Activated CD4-positive, alpha-beta T cell treated with anti-CD3 and anti-CD28 coated beads for 36 hours (primary cell): ENCODE data around the gene COPG2. TPM values are rescaled to one million over a fixed set of nuclear protein-coding genes. Genes with fewer than 3 reads are reported as not detected.

Experiments used
- ATAC-seq: fragments of 200-7000 bp; cut with Tn5 transposase; one replicate; pipeline ENCODE4 v1.10.0; 2021; ENCODE audit warnings: mild to moderate bottlenecking, moderate library complexity
- CTCF ChIA-PET: fragments of 350-600 bp; sonication (Branson Sonifier 250); formaldehyde crosslinking; loops from one replicate; lab custom pipeline; 2021; ENCODE audit warnings: antibody characterized with exemption; lab: Charles Lee
- POLR2A ChIA-PET: fragments of 350-600 bp; sonication (Branson Sonifier 250); formaldehyde crosslinking; loops from one replicate; lab custom pipeline; 2021; ENCODE audit warnings: antibody characterized with exemption, inconsistent platforms; lab: Charles Lee
- DNase-seq: peaks from one replicate; pipeline ENCODE4 v3.0.0-alpha.2; 2020
- H3K27ac Mint-ChIP-seq: one replicate; pipeline ENCODE4 v1.8.0; 2021; ENCODE audit warnings: mixed read lengths
- H3K27me3 Mint-ChIP-seq: one replicate; pipeline ENCODE4 v1.8.0; 2021; ENCODE audit warnings: mixed read lengths
- H3K36me3 Mint-ChIP-seq: one replicate; pipeline ENCODE4 v1.8.0; 2021; ENCODE audit warnings: low read depth, mixed read lengths
- H3K4me1 Mint-ChIP-seq: one replicate; pipeline ENCODE4 v1.8.0; 2021; ENCODE audit warnings: mixed read lengths
- H3K4me3 Mint-ChIP-seq: one replicate; pipeline ENCODE4 v1.8.0; 2021; ENCODE audit warnings: mild to moderate bottlenecking, moderate library complexity, mixed read lengths
- H3K9me3 Mint-ChIP-seq: one replicate; pipeline ENCODE4 v1.8.0; 2021; ENCODE audit warnings: low read depth, mixed read lengths
- intact Hi-C, 2 experiments: fragments of 100-400 bp; cut with DNase I in 1 of 2; cut with micrococcal nuclease in 1 of 2; formaldehyde crosslinking; loops; one replicate each; pipeline versions ENCODE4 v1.14.2 to v1.15.1; 2022 to 2024; cut with DNase I, micrococcal nuclease
- total RNA-seq, 2 experiments: library from RNA; stranded (reverse); gene quantifications; one replicate each; pipeline ENCODE4 v1.2.3, GENCODE V29; 2021

COPG2 gene
- total RNA-seq, 2 experiments from 2014 or later, result 23.5 to 25.9 TPM

DNA sequence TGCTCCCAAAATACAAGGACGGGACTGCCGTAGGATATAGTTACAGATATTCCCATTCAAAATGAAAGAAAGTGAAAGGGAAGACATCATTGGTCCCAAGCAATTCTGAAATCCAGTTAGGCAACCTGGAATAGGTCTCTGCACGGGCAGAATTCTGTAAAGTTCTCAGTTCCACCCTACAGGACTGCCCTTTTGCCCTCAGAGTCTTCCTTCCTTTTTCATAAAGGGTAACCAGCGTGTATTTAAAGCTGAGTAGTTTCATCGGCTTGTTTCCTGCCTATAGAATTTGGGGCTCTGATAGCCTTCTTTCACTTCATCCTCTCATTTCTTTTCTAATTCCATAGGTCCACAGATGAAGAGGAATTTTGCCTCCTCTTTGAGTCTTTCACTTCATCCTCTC, 20.0 kb downstream of the COPG2 start:
- H3K4me3 Mint-ChIP-seq, result peak overlapping the region; percentile 32
- no peaks in the 10 kb centered on the region for H3K27me3 Mint-ChIP-seq
- DNase-seq, result no peak
- H3K9me3 Mint-ChIP-seq, result peaks cover 13% of the 10 kb centered on the region
- intact Hi-C loops, result loop anchor here (2.0 to 10.0 kb wide), 8 partner anchors 208 to 536 kb away; partner anchors contain the start of gene CEP41 (in 1 of the 2)
- ATAC-seq, result peak; percentile 13
- H3K36me3 Mint-ChIP-seq, result peaks cover 55% of the 10 kb centered on the region
- H3K27ac Mint-ChIP-seq, result peak overlapping the region; percentile 87
- POLR2A ChIA-PET, result no interaction called here
- CTCF ChIA-PET, result no interaction called here
- peaks cover 27% of the 10 kb centered on the region for H3K4me1 Mint-ChIP-seq

DNA sequence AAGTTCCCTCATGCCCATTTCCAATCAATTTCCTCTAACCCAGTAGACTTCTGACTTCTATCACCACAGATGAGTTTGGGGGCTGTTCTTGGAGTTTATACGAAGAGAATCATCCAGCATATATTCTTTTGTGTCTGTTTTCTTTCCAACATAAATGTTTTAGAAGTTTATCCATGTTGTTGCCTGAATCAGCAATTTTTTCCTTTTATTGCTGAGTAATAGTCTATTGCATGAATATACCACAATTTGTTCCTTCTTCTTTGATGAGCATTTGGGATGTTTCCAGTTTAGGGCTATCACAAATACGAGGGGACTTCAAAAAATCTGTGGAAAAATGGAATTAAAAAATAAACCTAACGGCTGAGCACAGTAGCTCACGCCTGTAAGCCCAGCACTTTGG, 26.2 kb downstream of the COPG2 start:
- no peak for DNase-seq
- no peak for ATAC-seq
- H3K9me3 Mint-ChIP-seq, result peaks cover 10% of the 10 kb centered on the region
- peaks cover 17% of the 10 kb centered on the region for H3K4me1 Mint-ChIP-seq
- ChIA-PET POLR2A (no interaction called here), CTCF (no interaction called here)
- no peak overlapping the region for H3K4me3 Mint-ChIP-seq
- H3K36me3 Mint-ChIP-seq, result peaks cover 61% of the 10 kb centered on the region
- no peaks in the 10 kb centered on the region for H3K27me3 Mint-ChIP-seq
- intact Hi-C loops, result loop anchor here in 1 of 2 experiments (10.0 kb wide), 2 partner anchors 462 to 542 kb away; no protein-coding TSS in a partner anchor
- peak overlapping the region; percentile 2 for H3K27ac Mint-ChIP-seq

DNA sequence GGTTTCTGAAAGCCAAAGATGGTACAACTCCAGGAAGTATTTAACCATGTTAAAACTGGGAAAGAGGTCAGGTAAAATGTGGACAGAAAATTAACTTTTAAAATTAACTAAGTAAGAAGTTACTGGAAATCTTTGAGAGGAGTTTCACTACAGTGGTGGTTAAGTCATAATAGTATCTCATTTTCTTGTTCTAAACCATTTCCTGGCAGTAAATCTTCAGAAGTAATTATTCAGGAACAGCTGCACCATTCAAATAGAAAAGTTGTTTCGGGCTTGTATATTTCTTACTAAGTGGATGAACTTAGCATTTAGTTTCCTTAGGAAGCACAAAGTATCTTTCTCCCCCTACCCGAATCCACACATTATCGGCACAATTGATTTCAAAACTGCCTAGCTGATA, 27.1 kb downstream of the COPG2 start:
- ChIA-PET POLR2A (interaction anchor here (0.7 kb wide), 1 partner anchor 37 kb away, joined by 3 read pairs; no protein-coding TSS in a partner anchor), CTCF (no interaction called here)
- H3K27ac Mint-ChIP-seq, result peak overlapping the region; percentile 72
- H3K4me1 Mint-ChIP-seq, result peaks cover 17% of the 10 kb centered on the region
- H3K9me3 Mint-ChIP-seq, result peaks cover 13% of the 10 kb centered on the region
- no peak for DNase-seq
- no peaks in the 10 kb centered on the region for H3K27me3 Mint-ChIP-seq
- H3K4me3 Mint-ChIP-seq, result no peak overlapping the region
- ATAC-seq, result peak; percentile 86
- H3K36me3 Mint-ChIP-seq, result peaks cover 55% of the 10 kb centered on the region
- intact Hi-C loops, result loop anchor here (1.0 to 10.0 kb wide), 3 partner anchors 8 to 543 kb away; no protein-coding TSS in a partner anchor

DNA sequence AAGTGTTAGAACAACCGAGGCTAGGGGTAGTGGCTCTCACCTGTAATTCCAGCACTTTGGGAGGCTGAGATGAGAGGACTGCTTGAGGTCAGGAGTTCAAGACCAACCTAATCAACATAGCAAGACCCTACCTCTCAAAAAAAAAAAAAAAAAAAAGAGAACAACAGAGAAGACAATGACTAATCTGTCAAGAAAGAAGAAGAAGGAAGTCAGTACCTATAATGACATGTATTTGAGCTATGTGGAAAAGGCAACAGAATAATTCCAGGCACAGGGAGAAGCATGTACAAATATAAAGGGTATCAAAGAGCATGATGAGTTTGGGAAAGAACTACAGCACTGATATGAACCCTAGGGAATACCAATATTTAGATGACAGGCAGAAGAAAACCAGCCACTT, 27.5 kb downstream of the COPG2 start:
- ChIA-PET CTCF (no interaction called here), POLR2A (interaction anchor here (0.7 kb wide), 1 partner anchor 36 kb away, joined by 3 read pairs; no protein-coding TSS in a partner anchor)
- H3K27ac Mint-ChIP-seq, result peak overlapping the region; percentile 72
- intact Hi-C loops, result loop anchor here (1.0 to 10.0 kb wide), 3 partner anchors 8 to 544 kb away; no protein-coding TSS in a partner anchor
- ATAC-seq (peak; percentile 51), DNase-seq (no peak)
- peaks cover 51% of the 10 kb centered on the region for H3K36me3 Mint-ChIP-seq
- H3K4me3 Mint-ChIP-seq, result no peak overlapping the region
- no peaks in the 10 kb centered on the region for H3K27me3 Mint-ChIP-seq
- H3K9me3 Mint-ChIP-seq, result peaks cover 12% of the 10 kb centered on the region
- H3K4me1 Mint-ChIP-seq, result peaks cover 17% of the 10 kb centered on the region

GRCh38 chr7:130639388-130639787, 29.2 kb downstream of the COPG2 start:
- H3K36me3 Mint-ChIP-seq, result peaks cover 38% of the 10 kb centered on the region

DNA sequence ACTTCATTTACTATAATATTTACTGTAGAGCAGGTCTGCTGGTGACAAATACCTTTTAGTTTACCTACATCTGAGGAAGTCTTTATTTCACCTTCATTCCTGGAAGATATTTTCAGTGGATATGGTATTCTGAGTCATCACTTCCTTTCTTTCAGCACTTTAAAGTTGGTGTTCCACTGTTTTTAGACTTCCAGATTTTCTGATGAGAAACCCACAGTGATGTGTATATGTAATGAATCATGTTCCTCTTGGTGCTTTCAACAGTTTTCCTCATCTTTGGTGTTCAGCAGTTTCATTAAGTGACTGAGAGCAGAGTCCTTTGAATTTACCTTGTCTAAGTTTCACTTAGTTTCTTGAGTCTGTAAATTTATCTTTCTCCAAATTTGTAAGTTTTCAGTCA, 36.4 kb downstream of the COPG2 start:
- intact Hi-C loops, result no loop called here
- H3K4me3 Mint-ChIP-seq, result no peak overlapping the region
- CTCF ChIA-PET, result no interaction called here

More at GRCh38 chr7:130639388-130639787, 29.2 kb downstream of the COPG2 start:
- CTCF ChIA-PET, result no interaction called here
- no peak overlapping the region for H3K27ac Mint-ChIP-seq
- no peaks in the 10 kb centered on the region for H3K27me3 Mint-ChIP-seq
- intact Hi-C loops, result no loop called here
- POLR2A ChIA-PET, result no interaction called here
- no peak for ATAC-seq
- H3K4me3 Mint-ChIP-seq, result no peak overlapping the region
- H3K4me1 Mint-ChIP-seq, result peaks cover 17% of the 10 kb centered on the region
- DNase-seq, result no peak
- peaks cover 22% of the 10 kb centered on the region for H3K9me3 Mint-ChIP-seq

DNA sequence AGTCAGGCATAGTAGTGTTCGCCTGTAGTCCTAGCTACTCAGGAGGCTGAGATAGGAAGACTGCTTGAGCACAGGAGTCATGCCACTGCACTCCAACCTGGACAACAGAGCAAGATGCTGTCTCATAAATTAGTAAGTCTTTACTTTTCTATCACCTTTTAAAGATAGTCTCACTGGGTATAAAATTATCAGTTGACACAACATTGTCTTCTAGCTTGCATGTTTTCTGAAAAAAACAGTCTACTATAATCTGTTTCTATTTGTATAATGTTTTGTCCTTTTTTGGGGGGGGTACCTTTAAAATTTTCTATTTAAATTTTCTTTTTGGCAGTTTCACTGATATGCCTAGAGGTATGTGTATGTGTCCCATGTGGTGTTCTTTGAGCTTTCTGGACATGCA, 39.6 kb downstream of the COPG2 start:
- ChIA-PET CTCF (interaction anchor here (0.6 kb wide), 1 partner anchor 296 kb away, joined by 3 read pairs; no protein-coding TSS in a partner anchor), POLR2A (interaction anchor here (0.5 kb wide), 1 partner anchor 209 kb away, joined by 3 read pairs; no protein-coding TSS in a partner anchor)
- Mint-ChIP-seq H3K4me1 (peaks cover 6% of the 10 kb centered on the region), H3K9me3 (peaks cover 45% of the 10 kb centered on the region), H3K4me3 (no peak overlapping the region), H3K27ac (no peak overlapping the region), H3K27me3 (no peaks in the 10 kb centered on the region), H3K36me3 (peaks cover 24% of the 10 kb centered on the region)
- DNase-seq (no peak), ATAC-seq (no peak)
- intact Hi-C loops, result no loop called here

More for the DNA sequence above, 36.4 kb downstream of the COPG2 start:
- Mint-ChIP-seq H3K27ac (no peak overlapping the region), H3K27me3 (no peaks in the 10 kb centered on the region), H3K9me3 (peaks cover 38% of the 10 kb centered on the region), H3K4me1 (peaks cover 6% of the 10 kb centered on the region), H3K36me3 (peaks cover 13% of the 10 kb centered on the region)
- DNase-seq (no peak), ATAC-seq (no peak)
- POLR2A ChIA-PET, result no interaction called here

DNA sequence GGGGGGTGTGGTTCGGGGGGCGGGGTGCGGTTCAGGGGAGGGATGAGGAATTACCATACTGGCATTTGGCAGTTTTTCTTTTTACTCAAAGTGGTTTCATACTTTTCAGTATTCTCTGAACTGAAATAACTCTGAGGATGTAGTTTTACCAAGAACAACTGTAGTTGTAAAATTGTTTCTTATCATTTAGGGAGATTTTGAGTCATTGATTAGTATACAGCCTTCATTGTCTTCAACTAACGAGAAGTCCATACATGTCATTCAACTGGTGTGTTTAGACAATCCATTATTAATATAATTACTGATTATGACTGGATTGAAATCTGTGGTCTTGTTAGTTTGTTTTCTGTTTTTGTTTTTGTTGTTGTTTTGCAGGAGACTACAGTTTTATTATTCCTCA, 40.8 kb downstream of the COPG2 start:
- H3K4me3 Mint-ChIP-seq, result no peak overlapping the region
- H3K36me3 Mint-ChIP-seq, result peaks cover 21% of the 10 kb centered on the region
- no peak for DNase-seq
- no peak for ATAC-seq
- intact Hi-C loops, result no loop called here
- H3K27ac Mint-ChIP-seq, result no peak overlapping the region
- ChIA-PET CTCF (no interaction called here), POLR2A (no interaction called here)
- no peaks in the 10 kb centered on the region for H3K27me3 Mint-ChIP-seq
- peaks cover 5% of the 10 kb centered on the region for H3K4me1 Mint-ChIP-seq
- peaks cover 41% of the 10 kb centered on the region for H3K9me3 Mint-ChIP-seq

DNA sequence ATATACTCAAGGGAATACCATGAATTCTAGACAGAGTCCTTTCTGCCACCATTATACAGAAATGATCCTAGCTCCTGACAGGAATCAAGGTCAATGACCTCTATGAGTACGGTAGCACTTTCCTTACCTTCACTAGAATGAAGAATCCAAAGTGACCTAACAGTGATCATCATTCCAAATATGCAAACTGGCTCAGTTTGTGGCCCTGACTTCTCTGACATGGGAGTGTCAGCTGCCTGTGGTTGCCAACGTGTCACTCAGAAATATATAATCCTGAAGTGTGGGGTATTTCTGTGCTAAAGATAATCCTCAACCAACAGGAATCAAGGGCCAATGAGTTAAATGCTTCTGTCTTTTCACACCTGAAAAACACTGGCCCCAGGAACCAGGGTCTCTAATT, 45.7 kb downstream of the COPG2 start:
- Mint-ChIP-seq H3K36me3 (peaks cover 17% of the 10 kb centered on the region), H3K27ac (no peak overlapping the region), H3K4me3 (no peak overlapping the region), H3K9me3 (peaks cover 25% of the 10 kb centered on the region), H3K27me3 (no peaks in the 10 kb centered on the region), H3K4me1 (no peaks in the 10 kb centered on the region)
- ChIA-PET CTCF (interaction anchor here (0.9 kb wide), 1 partner anchor 11 kb away, joined by 4 read pairs; no protein-coding TSS in a partner anchor), POLR2A (no interaction called here)
- ATAC-seq, result no peak
- no peak for DNase-seq
- intact Hi-C loops, result no loop called here

GRCh38 chr7:130615583-130615982, 53.0 kb downstream of the COPG2 start:
- H3K36me3 Mint-ChIP-seq, result peaks cover 32% of the 10 kb centered on the region
- ATAC-seq (no peak), DNase-seq (no peak)
- intact Hi-C loops, result no loop called here
- H3K4me3 Mint-ChIP-seq, result no peak overlapping the region
- peaks cover 2% of the 10 kb centered on the region for H3K9me3 Mint-ChIP-seq
- POLR2A ChIA-PET, result no interaction called here
- H3K27ac Mint-ChIP-seq, result no peak overlapping the region
- CTCF ChIA-PET, result interaction anchor here (1.0 kb wide), 1 partner anchor 58 kb away, joined by 3 read pairs; no protein-coding TSS in a partner anchor
- H3K27me3 Mint-ChIP-seq, result no peaks in the 10 kb centered on the region
- H3K4me1 Mint-ChIP-seq, result no peaks in the 10 kb centered on the region

- no peaks in the 10 kb centered on the region for H3K27me3 Mint-ChIP-seq
- H3K9me3 Mint-ChIP-seq, result no peaks in the 10 kb centered on the region
- no peaks in the 10 kb centered on the region for H3K4me1 Mint-ChIP-seq
- ChIA-PET CTCF (interaction anchor here (1.5 kb wide), 1 partner anchor 21 kb away, joined by 3 read pairs; no protein-coding TSS in a partner anchor), POLR2A (no interaction called here)
- intact Hi-C loops, result no loop called here
- no peak overlapping the region for H3K27ac Mint-ChIP-seq
- peaks cover 39% of the 10 kb centered on the region for H3K36me3 Mint-ChIP-seq
- no peak for ATAC-seq
- DNase-seq, result no peak
- H3K4me3 Mint-ChIP-seq, result no peak overlapping the region
Measured at GRCh38 chr7:130614449-130614848, 54.1 kb downstream of the COPG2 start.

DNA sequence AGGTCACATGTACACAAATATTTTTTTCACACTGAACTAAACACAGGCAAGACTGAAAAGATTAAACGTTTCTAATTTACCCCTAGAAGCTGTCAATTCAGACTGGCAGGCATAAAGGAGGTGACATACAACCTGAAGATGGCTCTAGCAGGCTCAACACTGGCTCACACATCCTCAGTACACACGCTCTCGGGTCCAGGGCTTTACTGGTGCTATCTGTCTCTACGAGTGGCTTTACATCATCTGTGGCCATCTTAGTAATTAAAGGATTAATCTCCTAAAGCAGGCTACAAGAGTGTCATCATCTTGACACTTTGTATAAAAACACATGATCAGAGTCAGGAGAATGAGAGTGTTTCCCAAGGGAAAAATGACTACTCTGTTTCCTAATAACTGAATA, 57.3 kb downstream of the COPG2 start:
- no peak for ATAC-seq

More for the DNA sequence above, 57.3 kb downstream of the COPG2 start:
- H3K27me3 Mint-ChIP-seq, result no peaks in the 10 kb centered on the region
- ChIA-PET POLR2A (no interaction called here), CTCF (no interaction called here)
- intact Hi-C loops, result no loop called here
- H3K27ac Mint-ChIP-seq, result no peak overlapping the region
- no peaks in the 10 kb centered on the region for H3K4me1 Mint-ChIP-seq
- no peak for DNase-seq
- H3K36me3 Mint-ChIP-seq, result peaks cover 66% of the 10 kb centered on the region
- peaks cover 5% of the 10 kb centered on the region for H3K9me3 Mint-ChIP-seq
- no peak overlapping the region for H3K4me3 Mint-ChIP-seq
